OCI-LY1 (cell line): ENCODE data around the gene PGS1.

Experiments used
- CTCF ChIP-seq: fragments of 200-600 bp; sonication (generic), shearing (Covaris generic); IDR thresholded peaks from 2 replicates; pipeline ENCODE4 v1.5.1; 2017; ENCODE audit warnings: mild to moderate bottlenecking, antibody characterized with exemption, low read length, moderate library complexity, mixed read lengths
- EZH2 ChIP-seq: fragments of 200-600 bp; sonication (generic), shearing (Covaris generic); IDR thresholded peaks from 2 replicates; pipeline ENCODE4 v1.8.0; 2017; ENCODE audit warnings: borderline replicate concordance, mixed run types, mild to moderate bottlenecking, antibody characterized with exemption, low read length, moderate library complexity, mixed read lengths

- TF ChIP-seq CTCF, result no peak
- TF ChIP-seq EZH2, result no peak
Observed at GRCh38 chr17:78428025-78428575, 49.7 kb downstream of the PGS1 start.
